ENCODE measurements around the gene FAM135A. TPM values are rescaled to one million over a fixed set of nuclear protein-coding genes. Genes with fewer than 3 reads are reported as not detected.

Gene FAM135A
- total RNA-seq, 1 donor, result 16.3 TPM

- Histone ChIP-seq H3K79me2 (ENCODE audit: insufficient read depth, low read length) (no peaks in the 10 kb centered on the region), H3K4me2 (ENCODE audit: insufficient read depth, low read length) (no peak overlapping the region), H3K4me1 (ENCODE audit: insufficient read depth, low read length) (no peaks in the 10 kb centered on the region), H3K27me3 (ENCODE audit: insufficient read depth, low read length) (no peaks in the 10 kb centered on the region), H3K4me3 (ENCODE audit: insufficient read depth, low read length) (no peak overlapping the region), H3K27ac (ENCODE audit: low read depth, low read length) (no peak overlapping the region), H3K9me3 (ENCODE audit: low read depth, low read length) (no peaks in the 10 kb centered on the region), H4K20me1 (ENCODE audit: insufficient read depth, low read length) (no peaks in the 10 kb centered on the region), H3K36me3 (ENCODE audit: insufficient read depth, low read length) (peaks cover 3% of the 10 kb centered on the region), H2AFZ (ENCODE audit: low read length) (no peak overlapping the region)
- DNase-seq (ENCODE audit: insufficient read length, low spot score, missing footprints), result no peak
- TF ChIP-seq, protein P1, sequence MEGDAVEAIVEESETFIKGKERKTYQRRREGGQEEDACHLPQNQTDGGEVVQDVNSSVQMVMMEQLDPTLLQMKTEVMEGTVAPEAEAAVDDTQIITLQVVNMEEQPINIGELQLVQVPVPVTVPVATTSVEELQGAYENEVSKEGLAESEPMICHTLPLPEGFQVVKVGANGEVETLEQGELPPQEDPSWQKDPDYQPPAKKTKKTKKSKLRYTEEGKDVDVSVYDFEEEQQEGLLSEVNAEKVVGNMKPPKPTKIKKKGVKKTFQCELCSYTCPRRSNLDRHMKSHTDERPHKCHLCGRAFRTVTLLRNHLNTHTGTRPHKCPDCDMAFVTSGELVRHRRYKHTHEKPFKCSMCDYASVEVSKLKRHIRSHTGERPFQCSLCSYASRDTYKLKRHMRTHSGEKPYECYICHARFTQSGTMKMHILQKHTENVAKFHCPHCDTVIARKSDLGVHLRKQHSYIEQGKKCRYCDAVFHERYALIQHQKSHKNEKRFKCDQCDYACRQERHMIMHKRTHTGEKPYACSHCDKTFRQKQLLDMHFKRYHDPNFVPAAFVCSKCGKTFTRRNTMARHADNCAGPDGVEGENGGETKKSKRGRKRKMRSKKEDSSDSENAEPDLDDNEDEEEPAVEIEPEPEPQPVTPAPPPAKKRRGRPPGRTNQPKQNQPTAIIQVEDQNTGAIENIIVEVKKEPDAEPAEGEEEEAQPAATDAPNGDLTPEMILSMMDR (IDR thresholded peaks at IDR 0.05; ENCODE audit: extremely low read depth, low read depth, low read length), result no peak
Observed at GRCh38 chr6:70537266-70537665, 124.0 kb downstream of the FAM135A start.

- peaks cover 3% of the 10 kb centered on the region for H3K36me3 ChIP-seq (ENCODE audit: insufficient read depth, low read length)
- no peaks in the 10 kb centered on the region for H3K4me1 ChIP-seq (ENCODE audit: insufficient read depth, low read length)
- no peak overlapping the region for H3K4me3 ChIP-seq (ENCODE audit: insufficient read depth, low read length)
- no peak overlapping the region for H2AFZ ChIP-seq (ENCODE audit: low read length)
- H3K27ac ChIP-seq (ENCODE audit: low read depth, low read length), result no peak overlapping the region
- no peak overlapping the region for H3K4me2 ChIP-seq (ENCODE audit: insufficient read depth, low read length)
- TF ChIP-seq, protein P1 (IDR thresholded peaks at IDR 0.05; ENCODE audit: extremely low read depth, low read depth, low read length), result no peak
- DNase-seq (ENCODE audit: insufficient read length, low spot score, missing footprints), result no peak
- no peaks in the 10 kb centered on the region for H4K20me1 ChIP-seq (ENCODE audit: insufficient read depth, low read length)
- no peaks in the 10 kb centered on the region for H3K27me3 ChIP-seq (ENCODE audit: insufficient read depth, low read length)
- no peaks in the 10 kb centered on the region for H3K9me3 ChIP-seq (ENCODE audit: low read depth, low read length)
- no peaks in the 10 kb centered on the region for H3K79me2 ChIP-seq (ENCODE audit: insufficient read depth, low read length)
Observed at GRCh38 chr6:70538376-70538775, 125.1 kb downstream of the FAM135A start.

- H3K79me2 ChIP-seq (ENCODE audit: insufficient read depth, low read length), result no peaks in the 10 kb centered on the region
- no peaks in the 10 kb centered on the region for H3K36me3 ChIP-seq (ENCODE audit: insufficient read depth, low read length)
- TF ChIP-seq, protein P1 (IDR thresholded peaks at IDR 0.05; ENCODE audit: extremely low read depth, low read depth, low read length), result peak; percentile 66
- no peak for DNase-seq (ENCODE audit: insufficient read length, low spot score, missing footprints)
- no peak overlapping the region for H3K27ac ChIP-seq (ENCODE audit: low read depth, low read length)
- no peaks in the 10 kb centered on the region for H4K20me1 ChIP-seq (ENCODE audit: insufficient read depth, low read length)
- H3K27me3 ChIP-seq (ENCODE audit: insufficient read depth, low read length), result no peaks in the 10 kb centered on the region
- H2AFZ ChIP-seq (ENCODE audit: low read length), result no peak overlapping the region
- H3K4me2 ChIP-seq (ENCODE audit: insufficient read depth, low read length), result no peak overlapping the region
- no peaks in the 10 kb centered on the region for H3K9me3 ChIP-seq (ENCODE audit: low read depth, low read length)
- H3K4me1 ChIP-seq (ENCODE audit: insufficient read depth, low read length), result peaks cover 8% of the 10 kb centered on the region
- H3K4me3 ChIP-seq (ENCODE audit: insufficient read depth, low read length), result no peak overlapping the region
Observed at GRCh38 chr6:70547313-70547712, 134.0 kb downstream of the FAM135A start.

GRCh38 chr6:70547905-70548304 lies 134.6 kb downstream of the FAM135A start:
- H3K27me3 ChIP-seq (ENCODE audit: insufficient read depth, low read length), result no peaks in the 10 kb centered on the region
- no peaks in the 10 kb centered on the region for H3K36me3 ChIP-seq (ENCODE audit: insufficient read depth, low read length)
- H3K4me2 ChIP-seq (ENCODE audit: insufficient read depth, low read length), result no peak overlapping the region
- peaks cover 8% of the 10 kb centered on the region for H3K4me1 ChIP-seq (ENCODE audit: insufficient read depth, low read length)
- DNase-seq (ENCODE audit: insufficient read length, low spot score, missing footprints), result no peak
- no peaks in the 10 kb centered on the region for H4K20me1 ChIP-seq (ENCODE audit: insufficient read depth, low read length)
- no peaks in the 10 kb centered on the region for H3K9me3 ChIP-seq (ENCODE audit: low read depth, low read length)
- H2AFZ ChIP-seq (ENCODE audit: low read length), result no peak overlapping the region
- TF ChIP-seq, protein P1 (IDR thresholded peaks at IDR 0.05; ENCODE audit: extremely low read depth, low read depth, low read length), result no peak
- H3K27ac ChIP-seq (ENCODE audit: low read depth, low read length), result no peak overlapping the region
- H3K79me2 ChIP-seq (ENCODE audit: insufficient read depth, low read length), result no peaks in the 10 kb centered on the region
- H3K4me3 ChIP-seq (ENCODE audit: insufficient read depth, low read length), result no peak overlapping the region

All from osteoblast (primary cell).